HG02938 (cell line): Measurements from ENCODE around the gene SDK2.

Source experiments
- ATAC-seq: cut with Tn5 transposase; IDR thresholded peaks from one replicate; pipeline ENCODE4 v1.9.1; 2021; ENCODE audit warnings: mild to moderate bottlenecking, moderate library complexity; ENCODE audit not compliant: unreplicated experiment

Gene SDK2

DNA sequence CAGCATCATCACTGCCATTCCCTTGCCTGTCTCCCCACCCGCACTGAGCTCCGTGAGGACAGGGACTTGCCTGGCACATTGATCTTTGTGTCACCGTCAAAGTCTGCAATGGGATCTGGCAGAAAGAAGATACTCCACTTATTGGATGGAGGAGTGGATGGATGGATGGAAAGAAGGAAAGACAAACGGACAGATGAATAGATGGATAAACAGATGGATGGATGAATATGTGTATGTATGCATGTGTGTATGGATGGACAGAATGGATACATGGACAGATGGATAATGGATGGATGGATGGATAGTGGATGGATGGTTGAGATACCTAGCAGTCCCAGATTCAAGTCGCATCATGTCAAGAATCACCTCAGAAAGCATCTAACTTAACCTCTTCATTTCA lies 99.9 kb downstream of the SDK2 start:
- ATAC-seq, result no peak

DNA sequence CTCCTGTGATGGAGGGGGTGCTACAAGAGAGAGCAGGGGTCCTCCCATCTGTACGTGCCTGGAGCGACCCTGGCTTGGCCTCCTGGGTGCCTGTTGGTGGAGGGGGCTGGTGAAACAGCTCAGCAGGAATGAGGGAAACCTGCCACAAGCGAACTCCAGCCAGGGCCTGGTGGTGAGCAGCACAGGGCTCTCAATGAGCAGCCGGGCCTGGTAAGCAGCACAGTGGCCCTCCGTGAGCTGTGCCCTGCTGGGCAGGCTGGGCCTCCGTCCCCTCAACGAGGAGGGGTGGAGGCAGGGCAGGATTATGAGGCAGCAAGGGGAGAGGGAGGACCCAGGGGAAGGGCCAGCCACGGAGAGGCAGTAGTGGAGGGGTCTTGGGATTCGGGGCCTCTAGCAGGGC lies 101.9 kb downstream of the SDK2 start:
- ATAC-seq, result no peak

DNA sequence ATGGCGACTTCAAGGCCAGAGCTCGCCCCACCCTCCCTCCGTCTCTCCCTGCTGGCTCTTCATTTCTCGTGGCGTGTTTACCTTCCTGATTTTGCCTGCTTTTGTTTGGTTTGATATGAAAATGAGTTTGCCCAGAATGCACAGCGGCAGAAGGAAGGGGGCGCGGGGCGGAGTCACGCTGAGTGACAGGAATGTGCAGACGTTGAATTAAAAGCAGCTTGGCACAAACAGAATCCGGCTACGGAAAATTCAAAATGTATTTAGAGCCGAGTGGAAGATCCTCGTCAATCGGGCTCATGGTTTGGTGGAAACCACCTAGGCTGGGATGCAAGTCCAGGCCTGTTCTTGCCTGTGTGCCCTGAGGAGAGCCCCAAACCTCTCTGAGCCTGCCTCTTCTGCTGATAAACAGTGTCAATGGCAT lies 102.7 kb downstream of the SDK2 start:
- ATAC-seq, result no peak

DNA sequence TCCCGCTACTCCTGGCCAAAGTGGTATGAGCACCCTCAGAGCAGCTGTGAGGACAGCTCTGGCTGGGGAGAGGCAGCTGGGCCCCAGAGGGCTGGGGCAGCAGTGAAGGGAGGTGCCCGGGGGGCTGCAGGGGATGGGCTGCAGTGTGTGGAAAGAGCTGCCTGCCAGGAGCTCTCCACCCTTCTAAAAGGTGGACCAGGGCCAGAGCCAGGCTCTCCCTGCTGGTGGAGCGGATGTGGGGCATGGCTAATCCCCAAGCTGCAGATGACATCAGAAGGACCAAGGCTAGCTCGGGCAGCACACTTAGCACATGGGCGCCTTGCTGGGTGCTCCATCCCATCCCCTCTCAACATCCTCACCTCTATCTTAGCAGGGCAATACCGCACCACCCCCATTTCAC lies 103.1 kb downstream of the SDK2 start:
- no peak for ATAC-seq

DNA sequence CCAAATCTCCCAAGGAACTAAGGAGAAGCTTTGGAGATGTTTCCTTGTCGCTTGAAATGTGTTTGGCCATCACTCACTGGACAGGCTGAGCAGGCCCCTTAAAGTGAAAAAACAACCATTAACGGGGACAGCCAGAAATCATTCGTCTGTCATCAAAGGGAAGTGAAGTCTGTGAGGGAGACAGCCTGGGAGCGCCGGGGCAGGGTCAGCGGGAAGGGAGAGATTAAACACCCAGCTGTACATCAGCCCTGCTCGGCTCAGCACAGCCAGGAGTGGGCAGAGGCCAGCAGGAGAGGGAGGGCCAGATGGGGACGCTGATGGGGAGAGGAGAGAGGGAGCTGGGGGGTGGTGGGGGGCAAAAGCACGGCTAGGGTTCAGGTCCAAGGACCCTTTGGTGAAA lies 105.1 kb downstream of the SDK2 start:
- no peak for ATAC-seq

DNA sequence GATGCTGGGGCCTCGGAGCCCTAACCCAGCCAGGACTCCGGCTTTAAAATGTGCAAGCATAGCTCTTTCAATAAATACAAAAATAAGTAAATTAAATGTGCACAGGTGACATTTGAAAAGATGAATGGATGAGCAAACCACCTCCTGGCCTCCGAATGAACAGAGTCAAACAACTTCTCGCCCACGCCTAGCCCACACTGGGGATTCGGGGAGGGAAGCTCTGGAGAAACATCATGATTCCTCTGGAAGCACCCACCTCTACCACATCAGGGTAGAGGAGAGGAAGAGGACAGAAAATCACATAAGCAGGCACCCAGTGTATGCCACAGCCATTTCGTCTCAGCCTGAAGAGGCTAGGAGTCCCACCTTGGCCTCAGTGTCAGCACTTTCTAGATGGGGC lies 105.8 kb downstream of the SDK2 start:
- no peak for ATAC-seq

DNA sequence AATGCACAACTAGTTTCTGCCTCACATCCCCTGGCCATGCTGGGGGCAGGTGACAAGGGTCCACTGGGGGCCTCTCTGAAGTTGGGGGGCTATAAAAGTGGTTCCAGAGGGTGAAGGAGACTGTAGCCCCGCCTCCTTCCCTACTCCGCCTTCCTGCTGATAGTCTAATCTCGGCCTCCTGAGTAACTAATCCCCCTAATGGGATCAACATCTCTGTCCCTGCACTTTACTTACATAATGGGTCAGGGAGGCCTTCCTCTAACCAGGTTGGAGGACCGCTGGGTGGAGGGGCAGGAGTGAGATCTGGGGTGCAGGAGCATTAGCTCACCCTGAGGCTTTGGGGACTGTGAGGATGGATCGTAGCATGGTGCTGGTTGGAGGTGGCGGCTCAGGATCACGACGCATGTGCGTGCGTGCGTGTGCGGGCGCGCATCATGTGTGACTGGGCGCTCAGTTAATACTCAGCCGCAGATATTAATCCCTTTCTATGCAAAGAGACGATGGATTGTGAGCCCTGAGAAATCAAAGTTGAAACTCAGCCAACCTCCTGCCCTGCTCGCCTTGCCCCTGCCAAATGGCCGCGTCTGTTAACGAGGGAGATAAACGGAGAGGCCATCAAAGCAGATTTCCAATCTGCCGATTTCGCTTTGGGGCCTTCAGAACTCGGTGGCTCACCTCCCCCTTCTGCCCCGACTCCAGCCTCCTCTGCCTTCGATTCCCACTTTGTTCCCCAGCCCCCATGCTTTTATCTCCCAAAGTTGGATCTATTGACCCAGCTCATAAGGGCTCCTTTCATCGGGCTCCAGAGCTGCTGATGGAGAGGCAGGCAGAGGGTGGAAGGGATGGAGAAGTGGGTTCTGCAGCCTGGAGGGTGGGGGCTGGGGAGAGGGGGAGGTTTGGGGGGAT lies 107.3 kb downstream of the SDK2 start:
- ATAC-seq, result no peak

DNA sequence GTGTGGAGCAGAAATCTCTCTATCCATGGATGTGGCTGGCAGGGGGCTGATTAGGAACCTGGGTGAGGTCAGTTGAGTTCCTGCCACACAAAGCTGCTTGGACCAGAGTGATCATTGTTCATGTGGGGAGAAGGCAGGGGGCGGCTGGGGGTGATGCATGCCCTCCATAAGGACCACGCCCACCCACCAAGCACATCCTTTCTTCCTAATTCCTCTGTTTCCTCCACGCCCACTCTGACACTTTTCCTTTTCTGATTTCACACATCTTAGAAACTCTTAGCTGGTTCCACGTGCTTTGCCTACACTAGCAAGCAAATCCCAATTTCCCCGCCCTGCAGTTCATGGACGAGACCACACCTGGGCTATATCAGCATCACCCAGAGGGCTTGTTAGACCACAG lies 108.5 kb downstream of the SDK2 start:
- ATAC-seq, result no peak

DNA sequence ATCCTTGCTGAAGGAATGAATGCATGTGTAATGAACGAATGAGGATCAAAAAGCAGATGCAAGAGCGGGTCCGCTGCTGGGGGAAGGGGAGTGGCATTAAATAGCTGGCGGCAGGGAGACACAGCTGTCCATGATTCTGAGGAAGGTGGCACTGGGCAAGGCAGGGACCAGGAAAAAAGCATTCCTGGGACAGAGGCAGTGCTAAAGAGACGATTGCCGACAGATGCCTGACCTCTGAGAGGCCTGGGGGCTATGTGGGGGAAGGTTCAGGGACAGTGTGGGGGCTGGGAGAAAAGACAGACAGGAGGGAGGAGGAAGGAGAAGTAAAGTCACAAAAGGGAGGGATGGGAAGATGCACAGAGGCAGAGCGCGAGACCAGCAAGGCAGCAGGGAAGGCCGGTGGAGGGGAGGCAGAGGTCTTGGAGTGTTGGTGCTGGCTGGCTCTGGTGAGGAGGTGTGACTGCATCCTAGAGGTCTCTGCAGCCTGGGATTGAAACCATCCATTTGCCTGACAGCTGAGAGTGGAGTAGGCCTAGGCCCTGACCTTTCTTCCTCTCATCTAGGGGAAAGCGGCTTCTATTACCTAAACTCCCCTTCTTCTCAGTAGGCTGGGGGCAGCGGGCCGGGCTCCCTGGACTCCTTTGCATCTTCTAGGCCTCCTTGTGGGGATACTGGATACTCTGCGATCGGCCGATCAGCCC lies 109.9 kb downstream of the SDK2 start:
- no peak for ATAC-seq

DNA sequence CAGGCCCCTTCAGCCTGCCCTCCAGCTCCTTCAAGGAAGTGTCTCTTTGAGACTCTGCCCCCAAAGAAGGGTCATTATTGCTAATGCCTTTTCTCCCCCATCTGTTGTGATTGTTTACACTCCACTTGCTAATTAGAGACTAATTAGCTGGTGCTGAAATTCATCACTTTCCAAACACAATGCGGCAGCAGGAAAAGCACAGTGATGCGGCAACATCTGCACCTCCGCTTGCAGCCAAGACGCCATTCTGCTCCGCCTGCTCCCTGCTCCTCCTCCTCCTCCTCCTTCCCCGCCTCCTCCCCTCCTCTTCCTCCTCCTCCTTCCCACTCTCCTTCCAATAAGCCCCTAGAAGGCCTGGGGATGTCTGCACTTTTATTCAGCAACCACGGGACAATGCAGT lies 110.5 kb downstream of the SDK2 start:
- no peak for ATAC-seq

DNA sequence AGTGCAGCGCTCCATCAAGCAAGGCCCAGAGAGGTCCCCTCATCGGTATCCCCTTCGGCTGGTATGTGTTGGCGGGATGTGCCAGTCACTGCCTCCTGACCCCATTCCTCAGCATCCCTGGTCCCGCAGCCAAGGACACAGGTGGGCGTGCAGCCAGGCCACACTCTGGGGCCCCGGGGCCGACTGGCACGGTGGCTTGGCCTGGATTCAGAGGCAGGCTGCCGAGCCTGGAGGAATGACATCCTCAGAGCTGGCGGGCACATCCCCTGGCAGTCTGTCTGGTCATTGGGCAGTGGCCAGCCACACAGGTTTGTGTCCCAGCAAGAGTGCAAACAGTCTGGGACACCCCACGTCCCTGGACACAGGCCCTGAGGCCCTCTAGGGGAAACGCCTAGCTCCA lies 111.1 kb downstream of the SDK2 start:
- no peak for ATAC-seq

DNA sequence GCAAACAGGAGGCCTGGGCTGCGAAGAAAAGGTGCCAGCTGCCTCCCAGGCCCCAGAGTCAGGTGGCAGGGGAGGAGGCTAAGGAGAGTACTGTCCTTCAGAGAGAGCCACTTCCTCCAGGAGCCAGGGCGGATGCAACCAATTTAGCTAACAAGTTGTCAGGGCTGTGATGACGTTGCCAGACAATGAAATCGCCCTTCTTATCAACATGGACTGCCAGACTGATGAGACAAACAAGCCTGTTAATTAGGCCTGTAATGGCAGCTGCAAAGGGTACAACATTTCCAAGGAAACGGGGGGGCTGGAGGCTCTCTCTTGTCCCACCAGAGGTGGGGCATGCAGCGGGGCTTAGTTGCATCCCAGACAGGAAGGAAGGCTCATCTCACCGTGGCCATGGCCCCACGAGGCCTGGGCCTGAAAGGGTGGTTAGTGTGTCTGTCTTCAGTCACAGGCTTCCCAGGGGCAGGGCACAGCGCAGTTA lies 111.8 kb downstream of the SDK2 start:
- no peak for ATAC-seq

DNA sequence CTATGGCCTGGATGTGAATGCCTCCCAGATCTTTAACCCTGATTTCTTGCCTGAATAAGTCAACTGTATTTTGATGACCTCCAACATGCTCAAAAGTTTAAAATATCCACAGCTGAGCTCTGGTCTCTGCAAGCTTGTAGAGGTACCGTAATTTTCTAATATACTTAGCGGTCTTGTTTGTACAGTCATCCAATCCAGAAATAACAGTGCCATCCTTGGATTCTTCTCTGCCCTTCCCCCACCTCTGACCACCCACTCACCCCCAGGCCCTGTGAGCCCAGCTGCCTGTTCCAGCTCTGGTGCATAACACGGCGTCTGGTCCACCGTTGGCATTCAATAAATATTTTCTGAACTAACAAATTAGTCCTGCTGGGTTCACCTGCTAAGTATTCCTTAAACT lies 113.1 kb downstream of the SDK2 start:
- no peak for ATAC-seq

DNA sequence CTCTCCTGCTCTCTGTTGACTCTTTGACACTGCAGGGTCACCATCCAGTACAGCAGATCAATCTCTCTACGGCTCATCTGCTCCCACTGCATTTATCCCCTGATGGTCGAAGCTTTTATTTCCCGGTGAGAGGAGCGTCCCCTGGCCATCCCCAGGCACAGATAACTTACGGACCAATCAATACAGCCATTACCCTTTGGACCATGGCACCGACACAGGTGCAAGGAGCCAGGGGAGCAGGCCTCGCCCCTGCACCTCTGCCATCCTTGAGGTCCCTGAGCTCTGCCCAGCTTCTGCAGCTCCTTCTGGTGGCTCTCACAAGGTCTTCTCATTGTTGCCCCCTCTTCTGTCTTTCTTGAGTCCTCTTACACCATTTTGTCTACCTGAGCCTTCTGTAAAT lies 115.6 kb downstream of the SDK2 start:
- ATAC-seq, result no peak

DNA sequence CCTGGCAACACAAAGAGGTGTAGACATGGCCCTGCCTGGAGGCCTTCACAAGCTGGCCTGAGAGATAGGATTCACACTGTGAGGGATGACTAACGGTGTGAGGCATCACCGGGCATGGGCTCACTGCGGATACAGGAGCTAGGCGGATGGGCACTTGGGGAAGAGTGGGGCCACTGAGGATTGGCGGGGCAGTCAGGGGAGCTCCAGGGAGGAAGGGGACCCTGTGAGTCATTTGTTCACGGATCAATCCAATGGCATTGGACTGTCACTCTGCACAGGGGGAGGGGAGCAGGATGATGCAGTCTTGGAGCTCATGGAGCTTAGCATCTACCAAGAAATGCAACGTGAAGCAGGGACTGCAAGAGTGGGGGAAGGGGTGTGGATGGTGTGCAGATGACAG lies 117.3 kb downstream of the SDK2 start:
- ATAC-seq, result no peak

DNA sequence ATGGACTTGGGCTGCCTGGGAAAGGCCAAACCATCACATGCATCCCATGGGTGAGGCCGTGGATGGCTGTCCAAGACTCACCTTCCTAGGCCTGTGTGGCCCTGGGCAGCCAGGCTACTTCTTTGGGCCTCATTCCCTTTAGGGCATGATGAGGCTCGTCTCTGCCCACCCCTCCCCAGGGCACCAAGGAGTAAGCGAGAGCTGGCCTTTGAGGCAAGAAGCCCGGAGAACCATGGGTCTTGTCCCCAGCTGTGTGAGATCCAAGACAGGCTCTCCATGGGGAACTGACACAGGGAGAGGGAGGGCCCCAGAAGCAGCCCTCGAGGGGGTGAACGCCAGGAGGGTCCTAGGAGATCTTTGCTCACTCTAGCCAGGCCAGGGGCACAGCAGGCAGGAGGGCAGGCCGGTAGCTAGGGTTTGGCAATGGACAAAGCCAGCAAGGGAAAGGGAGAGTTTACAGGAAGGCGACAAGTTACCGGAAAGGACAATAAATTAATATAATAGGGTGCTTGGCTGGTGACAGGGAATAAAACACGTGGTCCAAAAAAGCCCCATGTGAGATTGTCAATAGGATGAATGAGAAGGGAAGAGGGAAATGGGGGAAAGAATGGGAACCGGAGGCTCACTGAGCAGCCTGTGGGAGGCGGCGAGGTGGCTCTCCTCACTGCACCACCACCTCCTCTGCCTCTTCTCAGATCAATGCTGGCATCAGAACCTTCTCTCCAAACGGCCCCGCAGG lies 119.1 kb downstream of the SDK2 start:
- ATAC-seq, result no peak

DNA sequence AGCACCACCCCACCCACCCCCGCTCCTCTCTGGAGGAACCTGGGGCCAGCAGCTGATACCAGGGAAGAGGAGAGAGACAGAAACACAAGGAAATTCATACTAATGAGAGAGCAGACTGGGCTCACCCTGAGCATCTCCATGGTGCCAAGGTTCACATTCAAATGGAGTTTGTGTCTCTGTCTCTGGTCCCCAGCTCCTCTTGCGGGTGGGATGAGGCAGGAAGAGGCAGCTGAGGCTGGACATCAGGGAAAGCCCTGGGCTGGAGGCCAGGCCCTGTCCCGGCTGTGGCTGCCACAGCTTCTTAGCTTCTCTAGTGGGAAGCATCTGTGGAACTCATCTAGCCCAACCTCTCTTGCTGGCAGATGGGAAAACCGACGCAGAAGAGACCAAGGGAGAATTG lies 121.5 kb downstream of the SDK2 start:
- ATAC-seq, result no peak

DNA sequence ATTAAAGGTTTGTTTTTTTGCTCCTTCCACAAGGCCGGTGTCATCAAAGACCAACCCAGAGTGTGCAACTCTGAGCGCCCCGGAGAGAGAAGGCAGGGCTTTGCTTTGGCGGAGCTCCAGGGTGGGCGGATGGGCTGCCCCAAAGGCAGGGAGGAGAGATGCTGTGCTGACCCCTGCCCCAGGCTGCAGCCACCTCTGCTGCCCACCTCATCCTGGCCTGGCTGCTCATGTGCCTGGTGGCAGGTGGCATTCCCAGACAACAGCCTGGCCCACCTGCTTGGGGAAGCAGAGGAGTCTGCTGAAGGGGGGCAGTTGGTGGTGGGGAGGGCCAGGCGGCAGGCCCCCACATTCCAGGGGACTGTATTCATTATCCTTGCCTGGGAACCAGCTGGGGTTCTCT lies 122.1 kb downstream of the SDK2 start:
- ATAC-seq, result no peak

DNA sequence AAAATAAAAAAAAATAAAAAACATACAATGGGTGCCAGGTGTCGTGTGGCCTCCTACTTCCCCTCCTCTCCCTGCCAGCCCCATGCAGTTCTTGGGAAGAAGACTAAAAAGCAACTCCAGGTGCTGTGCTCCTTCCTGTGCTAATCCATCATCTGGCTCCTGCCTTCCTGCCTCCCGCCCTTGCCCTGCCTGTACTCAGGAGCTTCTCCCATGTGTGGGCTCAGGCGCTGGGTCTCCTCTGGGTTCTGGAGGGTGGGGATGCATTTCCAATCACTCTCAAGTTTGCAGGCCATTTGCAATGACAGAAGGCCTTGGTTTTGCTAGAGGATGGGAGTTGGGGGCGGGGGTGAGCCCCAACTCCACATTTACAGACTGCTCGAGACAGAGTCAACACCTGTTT lies 122.9 kb downstream of the SDK2 start:
- ATAC-seq, result no peak

DNA sequence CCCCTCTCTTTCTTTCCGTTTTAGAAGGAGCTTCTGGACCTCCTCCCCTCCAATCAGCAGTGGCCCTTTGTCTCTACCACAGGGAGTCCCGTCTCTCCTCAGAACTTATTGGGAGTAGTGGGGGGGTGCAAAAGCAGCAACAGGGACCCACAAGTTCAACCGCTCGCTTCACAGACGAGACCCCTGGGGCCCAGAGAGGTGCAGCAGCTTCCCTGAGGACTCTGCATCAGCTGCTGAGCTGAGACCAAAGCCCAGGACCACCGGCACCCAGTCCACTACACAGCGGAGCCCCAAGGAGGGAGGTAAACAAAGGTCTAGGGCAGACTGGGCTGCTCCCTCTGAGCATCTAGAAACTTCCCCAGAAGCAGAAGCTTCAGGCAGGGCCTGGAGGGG lies 123.9 kb downstream of the SDK2 start:
- ATAC-seq, result no peak

DNA sequence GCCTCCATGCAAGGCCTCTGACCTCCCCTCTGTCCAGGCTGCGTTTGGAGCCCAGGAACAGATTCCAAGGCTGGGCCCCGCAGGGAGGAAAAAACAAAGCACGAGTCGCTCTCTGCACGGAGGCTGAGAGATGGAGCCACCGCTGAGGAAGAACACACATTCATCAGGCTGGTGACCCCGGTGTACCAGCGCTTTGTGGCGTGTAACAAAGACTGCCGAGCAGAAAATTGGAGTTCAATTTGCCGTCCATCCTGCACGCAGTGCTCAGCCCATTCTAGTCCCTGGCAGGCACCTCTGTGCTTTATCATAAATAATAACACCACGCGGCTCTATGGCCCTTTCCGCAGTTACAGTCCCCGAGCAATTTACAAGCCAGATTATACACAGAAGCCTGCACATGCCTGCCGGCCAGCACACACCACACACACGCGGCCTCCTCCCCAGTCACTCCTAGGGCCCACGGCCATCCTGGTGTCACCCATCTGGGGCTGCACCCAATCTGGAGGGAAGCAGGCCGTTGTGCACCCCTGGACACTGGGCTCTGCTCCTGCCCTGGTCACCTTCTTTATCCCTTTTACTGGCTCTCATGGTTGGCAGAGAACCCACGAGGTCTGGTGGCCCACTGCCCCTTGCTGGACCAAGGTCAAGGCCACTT lies 124.4 kb downstream of the SDK2 start:
- ATAC-seq, result no peak
